Lower lobe of right lung (tissue), 2 donors: ENCODE results near the gene AKAP8L. TPM values are rescaled to one million over a fixed set of nuclear protein-coding genes. Genes with fewer than 3 reads are reported as not detected.

Source experiments
- ATAC-seq, 2 donors: fragments of 200-7000 bp; cut with Tn5 transposase; one replicate each; pipeline ENCODE4 v1.9.1; 2020 to 2022; ENCODE audit warnings: mild to moderate bottlenecking in 2 of 2, moderate library complexity in 2 of 2
- DNase-seq: peaks from one replicate; pipeline ENCODE4 v3.0.0-alpha.2; 2020
- H3K27ac ChIP-seq: fragments of 200-600 bp; one replicate; pipeline ENCODE4 v1.8.0; 2022
- H3K27me3 ChIP-seq: fragments of 200-600 bp; one replicate; pipeline ENCODE4 v1.8.0; 2022; ENCODE audit warnings: low read depth
- H3K36me3 ChIP-seq: fragments of 200-600 bp; one replicate; pipeline ENCODE4 v1.8.0; 2022; ENCODE audit warnings: mild to moderate bottlenecking
- H3K4me1 ChIP-seq: fragments of 200-600 bp; one replicate; pipeline ENCODE4 v1.8.0; 2022
- H3K4me3 ChIP-seq: fragments of 200-600 bp; one replicate; pipeline ENCODE4 v1.8.0; 2022; ENCODE audit warnings: mild to moderate bottlenecking
- H3K9me3 ChIP-seq: fragments of 200-600 bp; one replicate; pipeline ENCODE4 v1.8.0; 2022
- intact Hi-C: fragments of 100-400 bp; cut with DNase I; formaldehyde crosslinking; loops from one replicate; pipeline ENCODE4 v1.11.0; 2022
- total RNA-seq: library from RNA; stranded (reverse); fragmentation: NEBNext Ultra II Directional; extraction: Animal tissue kit (Norgen Biotek cat#: 25700); gene quantifications from one replicate; pipeline ENCODE4 v1.2.1, GENCODE V29; 2021
- TF ChIP-seq, protein P1 (sequence below): fragments of 200-600 bp; IDR thresholded peaks from one replicate; pipeline ENCODE4 v1.8.0; 2022; ENCODE audit warnings: antibody characterized with exemption, mild to moderate bottlenecking
- donor health status: DM: no; HTN: yes; CAD: no; lungs with severe emphysema.

The AKAP8L gene
- total RNA-seq, 1 donor from 2014 or later = 94.2 TPM

DNA sequence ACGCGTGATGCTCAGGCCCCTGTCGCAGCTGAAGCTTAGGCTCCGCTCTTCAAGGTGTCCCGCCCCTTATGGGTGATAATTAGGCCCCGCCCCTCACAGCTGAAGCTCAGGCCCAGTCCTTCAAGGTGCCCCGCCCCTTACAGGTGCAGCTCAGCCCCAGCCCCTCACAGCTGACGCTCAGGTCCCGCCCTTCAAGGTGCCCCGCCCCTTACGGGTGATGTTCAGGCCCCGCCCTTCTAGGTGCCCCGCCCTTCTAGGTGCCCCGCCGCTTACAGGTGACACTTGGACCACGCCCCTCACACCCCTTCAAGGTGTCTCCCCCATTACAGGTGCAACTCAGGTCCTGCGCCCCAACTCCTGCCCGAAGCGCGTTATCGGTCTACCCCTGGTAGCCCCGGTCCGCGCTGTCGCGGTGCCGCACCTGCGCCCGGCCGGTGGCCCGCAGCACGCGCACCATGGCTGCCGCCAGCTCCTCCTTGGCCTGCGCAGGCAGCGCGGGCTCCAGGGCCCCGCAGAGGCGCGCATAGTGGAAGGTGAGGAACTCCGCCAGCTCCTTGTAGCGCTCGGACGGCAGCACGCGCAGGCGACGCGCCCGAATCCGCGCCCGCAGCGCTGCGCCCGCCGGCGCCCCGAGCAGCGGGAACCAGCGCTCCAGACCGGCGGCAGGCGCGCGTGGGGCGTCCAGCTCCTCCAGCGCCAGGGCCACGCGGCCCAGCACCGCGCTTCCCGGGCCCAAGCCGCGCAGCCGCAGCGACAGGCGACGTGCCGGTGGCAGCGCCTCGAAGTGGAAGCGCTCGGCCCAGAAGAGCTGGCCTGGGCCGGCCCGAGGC lies 38.3 kb upstream of the AKAP8L start:
- peaks cover 34% of the 10 kb centered on the region for H3K27me3 ChIP-seq
- ATAC-seq (no peak), DNase-seq (no peak)
- intact Hi-C loops = no loop called here
- TF ChIP-seq, protein P1, sequence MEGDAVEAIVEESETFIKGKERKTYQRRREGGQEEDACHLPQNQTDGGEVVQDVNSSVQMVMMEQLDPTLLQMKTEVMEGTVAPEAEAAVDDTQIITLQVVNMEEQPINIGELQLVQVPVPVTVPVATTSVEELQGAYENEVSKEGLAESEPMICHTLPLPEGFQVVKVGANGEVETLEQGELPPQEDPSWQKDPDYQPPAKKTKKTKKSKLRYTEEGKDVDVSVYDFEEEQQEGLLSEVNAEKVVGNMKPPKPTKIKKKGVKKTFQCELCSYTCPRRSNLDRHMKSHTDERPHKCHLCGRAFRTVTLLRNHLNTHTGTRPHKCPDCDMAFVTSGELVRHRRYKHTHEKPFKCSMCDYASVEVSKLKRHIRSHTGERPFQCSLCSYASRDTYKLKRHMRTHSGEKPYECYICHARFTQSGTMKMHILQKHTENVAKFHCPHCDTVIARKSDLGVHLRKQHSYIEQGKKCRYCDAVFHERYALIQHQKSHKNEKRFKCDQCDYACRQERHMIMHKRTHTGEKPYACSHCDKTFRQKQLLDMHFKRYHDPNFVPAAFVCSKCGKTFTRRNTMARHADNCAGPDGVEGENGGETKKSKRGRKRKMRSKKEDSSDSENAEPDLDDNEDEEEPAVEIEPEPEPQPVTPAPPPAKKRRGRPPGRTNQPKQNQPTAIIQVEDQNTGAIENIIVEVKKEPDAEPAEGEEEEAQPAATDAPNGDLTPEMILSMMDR = no peak
- no peaks in the 10 kb centered on the region for H3K9me3 ChIP-seq
- H3K4me3 ChIP-seq = no peak overlapping the region
- H3K36me3 ChIP-seq = peaks cover 6% of the 10 kb centered on the region
- no peak overlapping the region for H3K27ac ChIP-seq
- peaks cover 10% of the 10 kb centered on the region for H3K4me1 ChIP-seq

DNA sequence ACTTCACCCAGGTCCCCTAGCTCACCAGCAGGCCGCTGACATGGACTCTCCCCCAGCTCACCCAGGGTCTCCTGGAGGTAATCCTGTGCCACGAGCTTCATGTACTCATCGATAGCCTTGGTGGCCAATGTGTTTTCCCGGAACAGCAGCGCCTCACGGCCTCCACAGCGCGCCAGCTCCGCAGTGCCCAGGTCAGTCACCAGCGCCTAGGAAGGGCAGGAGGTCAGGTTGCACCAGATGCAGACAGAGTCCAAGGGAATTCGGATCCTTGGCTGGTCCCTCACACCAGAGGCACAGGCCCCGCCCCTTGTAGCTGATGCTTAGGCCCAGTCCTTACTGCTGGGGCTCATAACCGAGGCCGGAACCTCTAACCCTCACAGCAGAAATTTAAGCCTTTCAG lies 37.7 kb upstream of the AKAP8L start:
- intact Hi-C loops = no loop called here
- ATAC-seq = no peak
- Histone ChIP-seq H3K4me3 (no peak overlapping the region), H3K27ac (no peak overlapping the region), H3K27me3 (peaks cover 34% of the 10 kb centered on the region), H3K9me3 (no peaks in the 10 kb centered on the region), H3K36me3 (peaks cover 6% of the 10 kb centered on the region), H3K4me1 (peaks cover 10% of the 10 kb centered on the region)
- no peak for DNase-seq
- TF ChIP-seq, protein P1 = no peak

GRCh38 chr19:15455996-15456395 lies 37.2 kb upstream of the AKAP8L start:
- TF ChIP-seq, protein P1 = no peak
- peaks cover 10% of the 10 kb centered on the region for H3K4me1 ChIP-seq
- no peak overlapping the region for H3K27ac ChIP-seq
- H3K36me3 ChIP-seq = peaks cover 6% of the 10 kb centered on the region
- H3K9me3 ChIP-seq = no peaks in the 10 kb centered on the region
- no peak overlapping the region for H3K4me3 ChIP-seq
- intact Hi-C loops = no loop called here
- no peak for DNase-seq
- no peak for ATAC-seq
- peaks cover 34% of the 10 kb centered on the region for H3K27me3 ChIP-seq

DNA sequence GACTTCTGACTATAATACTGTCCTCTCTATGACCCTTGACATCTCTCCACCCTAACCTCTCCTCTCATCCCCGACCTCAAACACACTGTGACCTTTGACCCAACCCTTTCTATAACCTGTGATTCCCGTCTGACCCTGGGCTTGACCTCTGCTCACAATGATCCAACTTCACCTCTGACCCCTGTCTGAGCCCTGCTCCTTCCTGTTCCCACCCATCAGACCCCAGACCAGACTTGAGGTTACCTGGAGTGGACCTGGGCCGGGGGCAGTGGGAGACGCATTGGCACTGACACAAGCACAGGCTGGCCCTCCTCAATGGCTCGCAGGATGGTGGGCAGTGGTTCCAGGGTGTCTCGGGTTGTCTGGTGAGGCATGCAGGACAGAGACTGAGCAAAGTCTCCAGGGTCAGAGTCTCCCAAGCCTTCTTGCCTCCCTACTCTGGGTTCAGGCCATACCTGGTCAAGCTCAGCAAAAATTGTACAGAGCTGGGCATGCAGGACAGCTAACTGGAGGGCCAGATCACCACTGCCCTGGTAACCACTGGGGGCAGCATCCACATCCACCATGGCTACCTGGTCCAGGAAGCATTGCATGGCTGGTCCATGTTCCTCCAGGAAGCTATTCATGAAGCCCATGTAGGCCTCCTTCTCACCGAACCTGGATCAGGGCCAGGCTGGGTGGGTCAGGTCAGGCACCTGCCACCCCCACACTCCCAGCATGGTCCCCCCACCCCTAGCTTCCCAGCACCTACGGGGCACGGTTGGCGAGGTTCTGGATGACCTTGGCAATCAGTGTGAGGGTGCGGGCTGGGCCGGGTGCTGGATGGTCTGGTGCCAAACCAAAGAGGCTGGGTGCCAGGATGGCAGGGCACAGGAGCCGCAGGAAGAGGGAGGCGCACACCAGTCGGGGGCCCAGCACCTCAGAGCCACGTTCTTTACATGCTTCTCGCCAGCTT lies 35.4 kb upstream of the AKAP8L start:
- no peak overlapping the region for H3K4me3 ChIP-seq
- ATAC-seq (no peak), DNase-seq (no peak)
- TF ChIP-seq, protein P1 = no peak
- intact Hi-C loops = no loop called here
- peaks cover 12% of the 10 kb centered on the region for H3K4me1 ChIP-seq
- H3K9me3 ChIP-seq = no peaks in the 10 kb centered on the region
- H3K27me3 ChIP-seq = peaks cover 34% of the 10 kb centered on the region
- peaks cover 6% of the 10 kb centered on the region for H3K36me3 ChIP-seq
- H3K27ac ChIP-seq = no peak overlapping the region

DNA sequence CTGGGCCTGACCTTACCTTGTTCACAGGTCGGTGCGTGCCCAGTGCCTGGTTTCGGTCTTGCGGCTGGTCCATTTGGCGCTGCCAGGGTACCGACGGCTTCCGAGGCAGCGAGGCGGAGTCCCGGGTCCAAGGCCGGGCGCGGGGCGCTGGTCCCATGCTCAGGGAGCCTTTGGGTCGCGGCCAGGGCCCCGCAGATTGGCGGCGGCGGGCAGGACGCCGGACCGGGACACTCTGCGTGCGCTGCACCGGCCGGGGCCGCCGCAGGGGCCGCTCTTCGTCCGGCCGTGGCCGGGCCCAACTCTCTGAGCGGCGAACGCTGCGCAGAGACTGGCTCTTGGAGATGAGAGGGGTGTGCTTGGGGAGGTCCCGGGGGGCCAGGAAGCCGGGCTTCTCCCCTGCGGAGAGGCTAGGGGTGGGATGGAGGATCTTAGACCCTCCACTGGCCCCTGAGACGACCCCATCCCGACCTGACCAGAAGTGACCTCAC lies 34.3 kb upstream of the AKAP8L start:
- peaks cover 34% of the 10 kb centered on the region for H3K27me3 ChIP-seq
- H3K4me3 ChIP-seq = peak overlapping the region; percentile 54
- DNase-seq (peak; percentile 59), ATAC-seq (peak; percentile 43 to 44)
- TF ChIP-seq, protein P1 = peak; percentile 34
- H3K4me1 ChIP-seq = peaks cover 20% of the 10 kb centered on the region
- intact Hi-C loops = no loop called here
- peak overlapping the region; percentile 43 for H3K27ac ChIP-seq
- peaks cover 6% of the 10 kb centered on the region for H3K36me3 ChIP-seq
- H3K9me3 ChIP-seq = no peaks in the 10 kb centered on the region
